ENCODE measurements around the gene PAM.

The PAM gene

GRCh38 chr5:102922111-102922720, 167.1 kb downstream of the PAM start:
- no peak overlapping the region for H3K4me3 ChIP-seq (ENCODE audit: low read depth, low read length)
- TF ChIP-seq, protein P1, sequence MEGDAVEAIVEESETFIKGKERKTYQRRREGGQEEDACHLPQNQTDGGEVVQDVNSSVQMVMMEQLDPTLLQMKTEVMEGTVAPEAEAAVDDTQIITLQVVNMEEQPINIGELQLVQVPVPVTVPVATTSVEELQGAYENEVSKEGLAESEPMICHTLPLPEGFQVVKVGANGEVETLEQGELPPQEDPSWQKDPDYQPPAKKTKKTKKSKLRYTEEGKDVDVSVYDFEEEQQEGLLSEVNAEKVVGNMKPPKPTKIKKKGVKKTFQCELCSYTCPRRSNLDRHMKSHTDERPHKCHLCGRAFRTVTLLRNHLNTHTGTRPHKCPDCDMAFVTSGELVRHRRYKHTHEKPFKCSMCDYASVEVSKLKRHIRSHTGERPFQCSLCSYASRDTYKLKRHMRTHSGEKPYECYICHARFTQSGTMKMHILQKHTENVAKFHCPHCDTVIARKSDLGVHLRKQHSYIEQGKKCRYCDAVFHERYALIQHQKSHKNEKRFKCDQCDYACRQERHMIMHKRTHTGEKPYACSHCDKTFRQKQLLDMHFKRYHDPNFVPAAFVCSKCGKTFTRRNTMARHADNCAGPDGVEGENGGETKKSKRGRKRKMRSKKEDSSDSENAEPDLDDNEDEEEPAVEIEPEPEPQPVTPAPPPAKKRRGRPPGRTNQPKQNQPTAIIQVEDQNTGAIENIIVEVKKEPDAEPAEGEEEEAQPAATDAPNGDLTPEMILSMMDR (IDR thresholded peaks at IDR 0.05; ENCODE audit: borderline replicate concordance, insufficient read depth, low read depth, low read length), result no peak

DNA sequence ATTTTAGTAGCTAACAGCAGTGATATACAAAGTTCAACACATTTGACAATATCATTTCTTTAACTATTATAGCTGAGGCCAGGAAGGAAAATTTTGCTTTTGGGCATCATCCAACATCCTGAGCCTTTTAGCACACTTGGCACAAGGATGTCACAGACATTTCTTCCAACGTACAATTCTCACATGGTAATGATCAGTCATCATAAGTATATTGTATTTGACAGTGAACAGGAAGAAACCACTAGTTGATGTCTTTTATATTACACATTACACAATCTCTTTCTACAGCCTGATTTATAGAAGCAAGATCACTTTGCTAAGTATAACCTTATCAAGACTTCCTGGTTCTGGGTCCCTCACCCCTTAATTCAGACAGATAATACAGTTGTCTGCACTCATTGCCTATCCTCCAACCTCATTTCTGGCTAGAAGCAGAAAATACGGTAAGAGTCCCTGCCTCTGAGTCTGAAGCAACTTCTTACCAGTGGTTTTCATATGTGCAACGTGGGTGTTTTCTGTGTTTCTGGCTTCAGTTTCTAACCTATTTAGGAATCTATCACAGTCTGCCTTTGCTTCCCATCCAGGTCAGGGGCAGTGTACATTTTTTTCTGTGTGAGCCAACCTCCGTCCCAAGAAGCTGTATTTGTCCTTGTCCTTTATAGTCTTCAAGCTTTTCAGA, 167.8 kb downstream of the PAM start:
- TF ChIP-seq, protein P1 (IDR thresholded peaks at IDR 0.05; ENCODE audit: borderline replicate concordance, insufficient read depth, low read depth, low read length), result no peak
- H3K4me3 ChIP-seq (ENCODE audit: low read depth, low read length), result no peak overlapping the region

DNA sequence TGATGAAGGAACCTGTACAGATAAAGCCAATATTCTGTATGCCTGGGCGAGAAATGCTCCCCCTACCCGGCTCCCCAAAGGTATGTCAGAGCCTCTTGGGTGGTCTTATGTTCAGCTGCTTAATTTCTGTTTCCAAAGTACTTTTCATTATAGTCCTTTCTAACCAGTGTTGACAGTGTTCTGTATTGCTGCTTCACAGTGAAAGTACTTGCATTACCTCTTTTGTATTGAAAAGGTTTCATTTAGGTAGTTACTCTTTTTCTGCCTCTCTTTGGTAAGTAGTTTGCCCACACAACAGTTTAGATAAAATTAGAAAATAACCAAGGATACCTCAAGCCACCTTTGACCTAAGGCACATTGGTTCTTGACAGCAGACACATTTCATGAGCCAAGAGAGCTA, 169.9 kb downstream of the PAM start:
- H3K4me3 ChIP-seq (ENCODE audit: low read depth, low read length), result no peak overlapping the region
- TF ChIP-seq, protein P1 (IDR thresholded peaks at IDR 0.05; ENCODE audit: borderline replicate concordance, insufficient read depth, low read depth, low read length), result no peak

DNA sequence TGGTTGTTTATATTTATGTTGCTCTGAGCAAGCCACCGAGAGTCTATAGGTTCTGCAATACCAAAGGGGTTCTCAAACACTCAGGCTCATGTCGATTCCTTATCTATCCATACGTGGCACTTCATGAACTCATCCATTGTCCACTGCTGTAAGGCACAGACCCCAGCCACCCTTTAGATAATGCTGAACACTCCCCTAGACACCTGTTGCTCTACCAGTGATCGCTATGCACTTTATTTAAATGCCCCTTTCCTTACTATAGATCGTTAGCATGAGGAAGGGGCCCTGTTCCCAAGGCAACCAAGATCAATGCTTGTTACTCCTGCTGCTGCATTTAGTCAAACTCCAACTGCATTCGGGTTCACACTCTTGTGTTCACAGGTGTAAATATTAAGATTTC, 171.9 kb downstream of the PAM start:
- TF ChIP-seq, protein P1 (IDR thresholded peaks at IDR 0.05; ENCODE audit: borderline replicate concordance, insufficient read depth, low read depth, low read length), result no peak
- no peak overlapping the region for H3K4me3 ChIP-seq (ENCODE audit: low read depth, low read length)

- H3K4me3 ChIP-seq (ENCODE audit: low read depth, low read length), result no peak overlapping the region
- TF ChIP-seq, protein P1 (IDR thresholded peaks at IDR 0.05; ENCODE audit: borderline replicate concordance, insufficient read depth, low read depth, low read length), result no peak
Measured at GRCh38 chr5:102930244-102930643, 175.1 kb downstream of the PAM start.

- TF ChIP-seq, protein P1 (IDR thresholded peaks at IDR 0.05; ENCODE audit: borderline replicate concordance, insufficient read depth, low read depth, low read length), result no peak
Measured at GRCh38 chr5:102931085-102931725, 176.1 kb downstream of the PAM start.

More at GRCh38 chr5:102931085-102931725, 176.1 kb downstream of the PAM start:
- H3K4me3 ChIP-seq (ENCODE audit: low read depth, low read length), result no peak overlapping the region

Measured in GM12875 (cell line).